AG20443 (cell line): ENCODE results near the gene LTB4R.

Source experiments
- DNase-seq: peaks from one replicate; pipeline ENCODE4 v3.0.0; 2012; ENCODE audit warnings: low spot score, mixed read lengths

The LTB4R gene

GRCh38 chr14:24310646-24311604, at the start of gene LTB4R:
LTB4R (plus strand) TSS chr14:24311502; CDS start chr14:24315652, 4,150 bp downstream.
- DNase-seq: peak; percentile 93

GRCh38 chr14:24261969-24262327, 49.4 kb upstream of the LTB4R start:
- DNase-seq: no peak

GRCh38 chr14:24262821-24263733, 48.2 kb upstream of the LTB4R start, which contains the start of gene TGM1:
TGM1 (minus strand) TSS chr14:24263177; CDS start chr14:24262352, 825 bp downstream.
- DNase-seq: no peak

- DNase-seq: no peak
Measured at GRCh38 chr14:24263848-24264247, 47.5 kb upstream of the LTB4R start.

- no peak for DNase-seq
Measured at GRCh38 chr14:24264298-24264697, 47.0 kb upstream of the LTB4R start.

- DNase-seq: no peak
Measured at GRCh38 chr14:24266344-24267244, 44.7 kb upstream of the LTB4R start.

- no peak for DNase-seq
Measured at GRCh38 chr14:24267516-24267915, 43.8 kb upstream of the LTB4R start.

- DNase-seq: no peak
Measured at GRCh38 chr14:24268225-24268624, 43.1 kb upstream of the LTB4R start.

GRCh38 chr14:24269368-24269767, 41.9 kb upstream of the LTB4R start:
- no peak for DNase-seq

- no peak for DNase-seq
Measured at GRCh38 chr14:24269910-24270536, 41.3 kb upstream of the LTB4R start.

GRCh38 chr14:24270537-24271133, 40.7 kb upstream of the LTB4R start:
- no peak for DNase-seq

- DNase-seq: peak; percentile 98
Measured at GRCh38 chr14:24271134-24271833, 40.0 kb upstream of the LTB4R start, which contains the start of gene RABGGTA. RABGGTA (minus strand) TSS chr14:24271597; CDS start chr14:24271115, 482 bp downstream.

GRCh38 chr14:24271834-24272263, 39.5 kb upstream of the LTB4R start:
- DNase-seq: no peak

- DNase-seq: no peak
Measured at GRCh38 chr14:24272467-24272866, 38.8 kb upstream of the LTB4R start.

GRCh38 chr14:24273422-24273998, 37.8 kb upstream of the LTB4R start:
- DNase-seq: no peak

GRCh38 chr14:24274101-24274543, 37.2 kb upstream of the LTB4R start:
- no peak for DNase-seq

- DNase-seq: no peak
Measured at GRCh38 chr14:24277071-24277470, 34.2 kb upstream of the LTB4R start.

GRCh38 chr14:24277606-24278321, 33.5 kb upstream of the LTB4R start:
- DNase-seq: no peak

GRCh38 chr14:24278424-24278823, 32.9 kb upstream of the LTB4R start:
- DNase-seq: no peak
